Naive thymus-derived CD4-positive, alpha-beta T cell (primary cell): ENCODE measurements around the gene KRTAP2-2. TPM values are rescaled to one million over a fixed set of nuclear protein-coding genes. Genes with fewer than 3 reads are reported as not detected.
"Not testable (repeated sequence)": the region's sequence is repeated elsewhere in the genome, so short reads cannot be mapped to it uniquely, and the experiment has no call there.

ENCODE experiments used
- ATAC-seq: fragments of 150-1000 bp; cut with Tn5 transposase; 2 replicates; pipeline ENCODE4 v1.10.0; 2021; ENCODE audit warnings: mild to moderate bottlenecking, moderate library complexity
- CTCF ChIA-PET: fragments of 350-600 bp; sonication (Branson Sonifier 250); formaldehyde crosslinking; loops from one replicate; lab custom pipeline; 2021; ENCODE audit warnings: antibody characterized with exemption; lab: Charles Lee
- POLR2A ChIA-PET: fragments of 350-600 bp; sonication (Branson Sonifier 250); formaldehyde crosslinking; loops from one replicate; lab custom pipeline; 2021; ENCODE audit warnings: antibody characterized with exemption, inconsistent platforms; lab: Charles Lee
- DNase-seq, 9 donors: peaks; one replicate each; pipeline versions ENCODE4 v3.0.0 to v3.0.0-alpha.2; 2020 to 2022; ENCODE audit warnings: mixed read lengths in 1 of 9
- H3K27ac ChIP-seq: one replicate; pipeline ENCODE4 v1.7.0; 2013; ENCODE audit warnings: mild to moderate bottlenecking, low read depth, low read length, moderate library complexity
- H3K27me3 ChIP-seq, 2 donors: one replicate each; pipeline ENCODE4 v1.7.0; 2013; ENCODE audit warnings: low read length in 2 of 2, mild to moderate bottlenecking in 2 of 2, moderate library complexity in 2 of 2; ENCODE audit not compliant: control insufficient read depth in 2 of 2, insufficient read depth in 2 of 2
- H3K36me3 ChIP-seq, 3 experiments: 1 replicate in 2 of 3; 2 replicates in 1 of 3; pipeline ENCODE4 v1.7.0; 2013; ENCODE audit warnings: low read length in 3 of 3, mild to moderate bottlenecking in 3 of 3, moderate library complexity in 1 of 3; ENCODE audit not compliant: insufficient read depth in 3 of 3, control insufficient read depth in 2 of 3
- H3K4me1 ChIP-seq, 2 donors: one replicate each; pipeline ENCODE4 v1.7.0; 2013; ENCODE audit warnings: low read length in 2 of 2, mild to moderate bottlenecking in 2 of 2, moderate library complexity in 1 of 2; ENCODE audit not compliant: control insufficient read depth in 2 of 2, insufficient read depth in 2 of 2
- H3K4me3 ChIP-seq: 2 replicates; pipeline ENCODE4 v1.7.0; 2013; ENCODE audit warnings: mild to moderate bottlenecking, low read length
- H3K9me3 ChIP-seq, 3 experiments: 1 replicate in 2 of 3; 2 replicates in 1 of 3; pipeline ENCODE4 v1.7.0; 2013; ENCODE audit warnings: low read length in 3 of 3; ENCODE audit not compliant: control insufficient read depth in 2 of 3
- H3K27ac Mint-ChIP-seq, 9 donors: one replicate each; pipeline ENCODE4 v1.8.0; 2020 to 2022; ENCODE audit warnings: mixed read lengths in 9 of 9, mild to moderate bottlenecking in 8 of 9, moderate library complexity in 5 of 9, inconsistent platforms in 2 of 9
- H3K27me3 Mint-ChIP-seq, 5 donors: one replicate each; pipeline ENCODE4 v1.8.0; 2021 to 2022; ENCODE audit warnings: mixed read lengths in 5 of 5, mild to moderate bottlenecking in 1 of 5
- H3K36me3 Mint-ChIP-seq, 5 donors: one replicate each; pipeline ENCODE4 v1.8.0; 2020 to 2022; ENCODE audit warnings: mixed read lengths in 5 of 5, mild to moderate bottlenecking in 3 of 5, inconsistent platforms in 1 of 5
- H3K4me1 Mint-ChIP-seq, 7 donors: one replicate each; pipeline ENCODE4 v1.8.0; 2020 to 2022; ENCODE audit warnings: mixed read lengths in 7 of 7, mild to moderate bottlenecking in 3 of 7, inconsistent platforms in 1 of 7
- H3K4me3 Mint-ChIP-seq, 10 donors: one replicate each; pipeline ENCODE4 v1.8.0; 2020 to 2022; ENCODE audit warnings: mild to moderate bottlenecking in 10 of 10, mixed read lengths in 10 of 10, moderate library complexity in 6 of 10, inconsistent platforms in 2 of 10
- H3K9me3 Mint-ChIP-seq, 11 donors: one replicate each; pipeline ENCODE4 v1.8.0; 2020 to 2022; ENCODE audit warnings: mixed read lengths in 11 of 11, mild to moderate bottlenecking in 4 of 11, inconsistent platforms in 1 of 11, moderate library complexity in 1 of 11
- intact Hi-C, 2 donors: fragments of 100-400 bp; cut with micrococcal nuclease; formaldehyde crosslinking; loops; one replicate each; pipeline ENCODE4 v1.15.1; 2023
- polyA plus RNA-seq, 2 donors: library from polyadenylated mRNA; unstranded; fragments of 300-500 nt; fragmentation: Illumina TruSeq; gene quantifications; one replicate each; pipeline ENCODE4 v1.2.3, GENCODE V29; 2021
- total RNA-seq, 6 experiments: library from RNA in 5 of 6; stranded (reverse) in 5 of 6; gene quantifications; 1 replicate in 5 of 6; 2 replicates in 1 of 6; pipeline ENCODE4 v1.2.3 and lab custom pipeline; 2021 to 2026

Gene KRTAP2-2
- total and polyA plus RNA-seq, 7 experiments from 2014 or later = not detected

DNA sequence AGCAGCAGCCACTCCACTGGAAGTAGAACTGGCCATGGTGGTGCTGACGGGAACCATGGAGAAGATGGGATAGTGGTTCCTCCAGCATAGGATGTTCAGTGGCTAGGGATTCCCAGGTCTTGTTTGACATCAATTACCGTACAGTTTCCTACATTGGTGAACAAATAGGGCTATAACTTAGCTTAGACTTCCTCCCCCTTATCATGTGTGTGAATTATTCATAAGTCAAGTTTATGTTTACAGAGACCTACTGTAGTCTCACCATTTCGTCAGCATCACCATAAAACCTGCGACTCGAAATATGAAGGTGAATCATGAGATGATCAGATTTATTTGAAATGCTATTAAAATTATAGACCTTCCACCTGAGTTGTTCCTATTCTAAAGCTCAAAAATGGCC lies 3.7 kb upstream of the KRTAP2-2 start:
- POLR2A ChIA-PET = no interaction called here
- intact Hi-C loops = no loop called here
- DNase-seq (no peak), ATAC-seq (no peak)
- Mint-ChIP-seq H3K9me3 (peaks cover 0 to 8% (median 0%) of the 10 kb centered on the region in 11 donors), H3K4me1 (no peaks in the 10 kb centered on the region), H3K4me3 (no peak overlapping the region), H3K27ac (no peak overlapping the region), H3K27me3 (peaks cover 26 to 54% (median 42%) of the 10 kb centered on the region in 5 donors), H3K36me3 (peaks cover 0 to 3% (median 0%) of the 10 kb centered on the region in 5 donors)
- CTCF ChIA-PET = interaction anchor here (0.5 kb wide), 1 partner anchor 491 kb away, joined by 3 read pairs; no protein-coding TSS in a partner anchor
- Histone ChIP-seq H3K9me3 (no peaks in the 10 kb centered on the region), H3K27me3 (no peaks in the 10 kb centered on the region), H3K4me1 (no peaks in the 10 kb centered on the region), H3K36me3 (no peaks in the 10 kb centered on the region), H3K27ac (no peak overlapping the region), H3K4me3 (no peak overlapping the region)

DNA sequence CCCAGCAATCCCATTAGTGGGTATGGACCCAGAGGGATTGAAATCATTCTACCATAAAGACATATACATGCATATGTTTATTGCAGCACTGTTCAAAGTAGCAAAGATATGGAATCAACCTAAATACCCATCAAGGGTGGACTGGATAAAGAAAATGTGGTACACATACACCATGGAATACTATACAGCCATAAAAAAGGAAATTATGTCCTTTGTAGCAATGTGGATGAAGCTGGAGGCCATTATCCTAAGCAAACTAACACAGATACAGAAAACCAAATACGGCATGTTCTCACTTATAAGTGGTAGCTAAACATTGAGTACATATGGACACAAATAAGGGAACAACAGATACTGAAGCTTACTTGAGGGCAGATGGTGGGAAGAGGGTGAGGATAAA lies 2.5 kb upstream of the KRTAP2-2 start:
- Histone ChIP-seq H3K4me1 (no peaks in the 10 kb centered on the region), H3K27ac (no peak overlapping the region), H3K9me3 (no peaks in the 10 kb centered on the region), H3K4me3 (no peak overlapping the region), H3K36me3 (no peaks in the 10 kb centered on the region), H3K27me3 (no peaks in the 10 kb centered on the region)
- no peak overlapping the region for H3K27ac Mint-ChIP-seq
- H3K4me3 Mint-ChIP-seq = no peak overlapping the region
- no peaks in the 10 kb centered on the region for H3K4me1 Mint-ChIP-seq
- ChIA-PET CTCF (no interaction called here), POLR2A (no interaction called here)
- ATAC-seq (no peak), DNase-seq (no peak)
- intact Hi-C loops = no loop called here
- peaks cover 26 to 48% (median 42%) of the 10 kb centered on the region in 5 donors for H3K27me3 Mint-ChIP-seq
- peaks cover 0 to 3% (median 0%) of the 10 kb centered on the region in 5 donors for H3K36me3 Mint-ChIP-seq
- H3K9me3 Mint-ChIP-seq = peaks cover 0 to 8% (median 0%) of the 10 kb centered on the region in 11 donors

DNA sequence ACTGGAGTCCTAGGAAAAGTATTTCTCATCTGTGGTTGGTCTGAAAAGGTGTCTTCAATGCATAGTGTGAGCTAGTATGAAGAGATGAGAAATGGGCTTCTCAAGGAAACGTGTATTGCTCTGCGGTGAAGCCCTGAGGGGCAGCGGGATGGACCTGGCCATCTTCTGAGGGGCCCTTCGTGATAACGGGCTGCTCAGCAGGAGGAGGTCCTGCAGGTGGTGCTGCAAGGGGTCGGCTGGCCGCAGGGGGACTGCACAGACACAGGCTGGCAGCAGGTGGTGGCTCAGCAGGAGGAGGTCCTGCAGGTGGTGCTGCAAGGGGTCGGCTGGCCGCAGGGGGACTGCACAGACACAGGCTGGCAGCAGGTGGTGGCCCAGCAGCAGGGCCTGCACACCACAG lies 474 bp downstream of the KRTAP2-2 start:
- H3K4me1 ChIP-seq, H3K36me3 ChIP-seq, DNase-seq, ATAC-seq, H3K4me3 Mint-ChIP-seq, intact Hi-C loops, H3K36me3 Mint-ChIP-seq, H3K9me3 ChIP-seq, H3K27me3 ChIP-seq, H3K4me1 Mint-ChIP-seq, H3K9me3 Mint-ChIP-seq, CTCF ChIA-PET, H3K27ac Mint-ChIP-seq, H3K4me3 ChIP-seq, H3K27ac ChIP-seq: not testable (repeated sequence)
- peaks cover 13 to 36% (median 24%) of the 10 kb centered on the region in 5 donors for H3K27me3 Mint-ChIP-seq
- POLR2A ChIA-PET = interaction anchor here (0.6 kb wide), 1 partner anchor 1758 kb away, joined by 4 read pairs; no protein-coding TSS in a partner anchor

DNA sequence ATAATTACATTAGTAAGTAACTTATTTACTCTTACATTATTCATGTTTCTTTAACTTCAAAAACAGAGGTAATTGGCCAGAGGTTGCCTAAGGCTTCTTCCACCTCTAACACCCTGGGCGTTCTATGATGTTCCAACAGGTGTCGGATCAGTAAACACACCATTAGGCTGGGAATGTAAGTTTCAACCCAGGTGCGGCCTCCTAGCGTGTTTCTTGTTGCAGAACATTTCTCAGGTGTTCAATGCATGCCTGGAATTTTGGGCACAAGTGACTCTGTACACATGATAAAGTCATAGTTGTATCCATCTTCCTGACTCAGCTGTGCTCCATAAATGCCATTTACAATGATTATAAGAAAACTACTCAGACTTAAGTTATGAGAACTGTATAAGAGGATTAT lies 1.0 kb downstream of the KRTAP2-2 start:
- no peak overlapping the region for H3K4me3 Mint-ChIP-seq
- intact Hi-C loops = no loop called here
- peaks cover 8 to 31% (median 20%) of the 10 kb centered on the region in 5 donors for H3K27me3 Mint-ChIP-seq
- H3K36me3 ChIP-seq = no peaks in the 10 kb centered on the region
- H3K9me3 Mint-ChIP-seq = peaks cover 0 to 8% (median 0%) of the 10 kb centered on the region in 11 donors
- CTCF ChIA-PET = no interaction called here
- H3K27ac ChIP-seq = no peak overlapping the region
- H3K4me3 ChIP-seq = no peak overlapping the region
- POLR2A ChIA-PET = no interaction called here
- no peaks in the 10 kb centered on the region for H3K27me3 ChIP-seq
- no peaks in the 10 kb centered on the region for H3K9me3 ChIP-seq
- no peaks in the 10 kb centered on the region for H3K4me1 ChIP-seq
- no peak for ATAC-seq
- no peak for DNase-seq
- H3K27ac Mint-ChIP-seq = no peak overlapping the region
- no peaks in the 10 kb centered on the region for H3K4me1 Mint-ChIP-seq
- H3K36me3 Mint-ChIP-seq = peaks cover 0 to 3% (median 0%) of the 10 kb centered on the region in 5 donors

DNA sequence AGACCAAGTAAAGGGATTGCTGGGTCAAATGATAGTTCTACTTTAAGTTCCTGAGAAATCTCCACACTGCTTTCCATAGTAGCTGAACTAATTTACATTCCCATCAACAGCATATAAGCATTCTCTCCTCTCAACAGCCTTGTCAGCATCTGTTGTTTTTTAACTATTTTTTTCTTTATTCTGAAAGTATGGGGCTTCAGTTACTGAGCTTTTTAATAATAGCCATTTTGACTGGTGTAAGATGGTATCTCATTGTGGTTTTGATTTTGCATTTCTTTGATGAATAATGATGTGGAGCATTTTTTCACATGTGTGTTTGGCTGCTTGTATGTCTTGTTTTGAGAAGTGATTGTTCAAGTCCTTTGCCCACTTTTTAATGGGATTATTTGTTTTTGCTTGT lies 2.5 kb downstream of the KRTAP2-2 start:
- peaks cover 0 to 2% (median 0%) of the 10 kb centered on the region in 5 donors for H3K36me3 Mint-ChIP-seq
- no peak overlapping the region for H3K4me3 Mint-ChIP-seq
- no peak overlapping the region for H3K4me3 ChIP-seq
- no peaks in the 10 kb centered on the region for H3K9me3 ChIP-seq
- no peaks in the 10 kb centered on the region for H3K36me3 ChIP-seq
- H3K4me1 ChIP-seq = no peaks in the 10 kb centered on the region
- ChIA-PET CTCF (no interaction called here), POLR2A (no interaction called here)
- H3K4me1 Mint-ChIP-seq = no peaks in the 10 kb centered on the region
- peaks cover 0 to 6% (median 0%) of the 10 kb centered on the region in 11 donors for H3K9me3 Mint-ChIP-seq
- intact Hi-C loops = no loop called here
- H3K27ac Mint-ChIP-seq = no peak overlapping the region
- no peaks in the 10 kb centered on the region for H3K27me3 ChIP-seq
- DNase-seq (no peak), ATAC-seq (no peak)
- H3K27ac ChIP-seq = no peak overlapping the region
- peaks cover 4 to 20% (median 13%) of the 10 kb centered on the region in 5 donors for H3K27me3 Mint-ChIP-seq

DNA sequence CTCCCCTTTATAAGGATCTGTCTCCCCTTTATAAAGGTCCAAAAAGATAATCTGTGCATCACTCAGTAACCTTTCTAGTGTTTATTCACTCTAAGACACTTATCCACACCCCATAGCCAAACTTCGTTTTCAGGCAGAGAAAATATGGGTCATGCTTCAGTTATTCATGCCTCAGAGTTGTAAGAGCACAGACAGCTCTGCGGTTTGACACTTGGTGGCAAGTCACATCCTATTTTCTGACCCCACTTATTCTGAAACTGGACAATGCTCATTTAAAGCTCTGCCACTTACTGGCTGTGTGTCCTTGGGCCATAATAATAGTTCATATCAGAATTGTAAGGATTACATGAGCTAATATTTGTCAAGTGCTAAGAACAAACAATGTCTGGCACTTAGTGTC lies 5.9 kb downstream of the KRTAP2-2 start:
- Mint-ChIP-seq H3K4me3 (no peak overlapping the region), H3K9me3 (peaks cover 0 to 3% (median 0%) of the 10 kb centered on the region in 11 donors), H3K4me1 (no peaks in the 10 kb centered on the region), H3K36me3 (no peaks in the 10 kb centered on the region), H3K27me3 (peaks cover 13 to 23% (median 18%) of the 10 kb centered on the region in 5 donors), H3K27ac (no peak overlapping the region)
- DNase-seq = no peak
- Histone ChIP-seq H3K36me3 (no peaks in the 10 kb centered on the region), H3K27me3 (no peaks in the 10 kb centered on the region), H3K4me3 (no peak overlapping the region), H3K9me3 (no peaks in the 10 kb centered on the region), H3K4me1 (no peaks in the 10 kb centered on the region), H3K27ac (no peak overlapping the region)
- ATAC-seq = no peak
- POLR2A ChIA-PET = interaction anchor here (0.7 kb wide), 1 partner anchor 409 kb away, joined by 3 read pairs; no protein-coding TSS in a partner anchor
- intact Hi-C loops = loop anchor here in 1 of 2 donors (5.0 kb wide), 1 partner anchor 113 kb away; the partner anchor contains the start of gene KRTAP4-4
- CTCF ChIA-PET = no interaction called here

DNA sequence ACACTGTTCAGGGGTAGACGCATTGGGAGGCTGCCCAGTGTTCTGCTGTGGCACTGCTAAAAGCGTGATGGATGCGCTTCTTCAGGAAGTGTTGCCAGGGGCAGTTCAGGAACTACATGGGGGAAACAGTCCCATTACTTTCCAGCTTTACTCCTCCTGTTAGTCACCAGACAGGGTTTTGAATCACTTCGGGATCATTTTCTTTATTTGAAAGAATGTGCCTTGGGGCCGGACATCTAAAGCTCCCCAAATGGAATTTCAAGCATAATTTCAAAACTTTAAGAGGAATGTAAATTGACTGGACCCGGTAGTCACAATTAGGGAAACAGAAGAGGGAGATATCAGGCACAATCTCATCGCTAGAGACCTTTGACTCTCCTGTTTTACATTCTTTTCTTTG lies 6.6 kb downstream of the KRTAP2-2 start:
- POLR2A ChIA-PET = no interaction called here
- Mint-ChIP-seq H3K27me3 (peaks cover 13 to 23% (median 18%) of the 10 kb centered on the region in 5 donors), H3K36me3 (peaks cover 0 to 2% (median 0%) of the 10 kb centered on the region in 5 donors), H3K4me1 (no peaks in the 10 kb centered on the region), H3K27ac (no peak overlapping the region), H3K9me3 (peaks cover 0 to 7% (median 2%) of the 10 kb centered on the region in 11 donors), H3K4me3 (no peak overlapping the region)
- intact Hi-C loops = loop anchor here in 1 of 2 donors (5.0 kb wide), 1 partner anchor 114 kb away; the partner anchor contains the start of gene KRTAP4-4
- ATAC-seq (no peak), DNase-seq (no peak)
- no peak overlapping the region for H3K4me3 ChIP-seq
- H3K9me3 ChIP-seq = no peaks in the 10 kb centered on the region
- CTCF ChIA-PET = no interaction called here
- no peaks in the 10 kb centered on the region for H3K4me1 ChIP-seq
- H3K27me3 ChIP-seq = no peaks in the 10 kb centered on the region
- no peaks in the 10 kb centered on the region for H3K36me3 ChIP-seq
- no peak overlapping the region for H3K27ac ChIP-seq
